Pons (tissue), 1 donor: Measurements from ENCODE around the gene TLE7.
A peak's percentile ranks its signal among the peaks of the same experiment; 100 is the strongest.

Source experiments
- DNase-seq: peaks from one replicate; pipeline ENCODE4 v3.0.0-alpha.2; 2016; ENCODE audit warnings: low spot score

TLE7 gene

DNA sequence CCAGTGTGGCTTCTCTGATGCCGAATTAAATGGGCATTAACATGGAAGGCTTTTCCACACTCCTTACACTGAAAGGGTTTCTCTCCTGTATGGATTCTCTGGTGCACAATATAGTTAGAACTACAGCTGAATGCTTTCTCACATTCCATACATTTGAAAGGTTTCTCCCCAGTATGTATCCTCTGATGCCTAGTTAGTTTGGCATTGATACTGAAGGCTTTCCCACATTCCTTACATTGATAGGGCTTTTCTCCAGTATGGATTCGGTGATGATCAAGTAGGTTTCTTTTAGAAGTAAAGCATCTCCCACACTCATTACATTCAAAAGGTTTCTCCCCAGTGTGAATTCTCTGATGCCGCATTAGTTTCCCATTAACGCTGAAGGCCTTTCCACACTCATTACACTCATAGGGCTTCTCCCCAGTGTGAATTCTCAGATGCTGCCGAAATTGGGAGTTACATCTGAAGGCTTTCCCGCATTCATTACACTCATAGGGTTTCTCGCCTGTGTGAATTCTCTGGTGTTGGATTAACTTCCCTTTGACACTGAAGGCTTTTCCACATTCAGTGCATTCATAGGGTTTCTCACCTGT is 6.5 kb upstream of the TLE7 start:
- no peak for DNase-seq

DNA sequence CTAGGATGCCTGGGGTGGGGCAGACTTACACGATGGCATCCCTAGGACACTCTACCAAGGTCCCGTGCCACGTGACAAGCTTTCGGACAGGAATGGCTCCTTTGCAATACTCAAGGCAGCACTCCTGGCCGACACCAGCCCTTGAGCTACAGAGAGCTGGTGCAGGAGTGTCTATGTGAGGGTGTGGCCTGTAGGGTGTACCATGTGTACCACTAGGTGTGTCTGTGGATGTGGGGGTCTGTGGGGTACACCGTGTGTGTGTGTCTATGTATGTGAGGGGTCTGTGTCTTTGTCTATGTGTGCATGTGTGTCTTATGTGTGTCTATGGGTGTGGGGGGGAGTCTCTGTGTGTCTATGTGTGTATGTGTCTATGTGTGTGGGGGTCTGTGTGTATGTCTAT is 1.9 kb upstream of the TLE7 start:
- no peak for DNase-seq

DNA sequence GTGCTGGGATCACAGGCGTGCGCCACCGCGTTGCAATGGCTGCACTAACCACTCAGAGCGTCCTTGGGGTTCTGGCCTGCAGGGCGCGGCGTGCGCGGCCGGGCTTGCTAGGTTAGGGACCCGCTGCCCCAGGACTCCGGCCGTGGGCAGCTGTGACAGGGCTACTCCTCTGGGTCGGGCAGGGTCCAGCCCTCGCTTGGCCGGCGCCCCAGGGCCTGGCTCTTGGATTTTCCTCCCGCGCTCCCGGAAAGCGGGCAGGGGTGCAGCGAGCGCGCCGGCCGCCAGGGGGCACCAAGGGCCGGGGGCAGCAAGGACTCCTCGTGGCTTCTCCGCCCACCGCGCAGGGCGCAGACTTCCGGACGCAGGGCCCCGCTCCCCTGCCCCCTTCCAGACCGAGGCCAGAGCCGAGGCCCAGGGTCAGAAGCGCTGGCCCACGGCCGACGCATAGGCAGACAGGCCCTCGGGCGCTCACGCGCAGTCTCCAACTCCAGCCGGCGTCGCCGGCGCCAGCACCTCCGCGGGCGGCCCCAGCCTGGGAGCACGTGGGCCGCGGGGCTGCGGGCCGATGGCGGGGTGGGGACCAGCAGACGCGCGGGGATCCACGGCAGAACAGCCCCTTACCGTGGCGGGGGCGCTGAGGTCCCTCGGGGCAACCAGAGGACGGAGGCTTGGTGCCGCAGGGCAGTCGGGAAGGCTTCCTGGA is 355 bp downstream of the TLE7 start:
- DNase-seq, result no peak

DNA sequence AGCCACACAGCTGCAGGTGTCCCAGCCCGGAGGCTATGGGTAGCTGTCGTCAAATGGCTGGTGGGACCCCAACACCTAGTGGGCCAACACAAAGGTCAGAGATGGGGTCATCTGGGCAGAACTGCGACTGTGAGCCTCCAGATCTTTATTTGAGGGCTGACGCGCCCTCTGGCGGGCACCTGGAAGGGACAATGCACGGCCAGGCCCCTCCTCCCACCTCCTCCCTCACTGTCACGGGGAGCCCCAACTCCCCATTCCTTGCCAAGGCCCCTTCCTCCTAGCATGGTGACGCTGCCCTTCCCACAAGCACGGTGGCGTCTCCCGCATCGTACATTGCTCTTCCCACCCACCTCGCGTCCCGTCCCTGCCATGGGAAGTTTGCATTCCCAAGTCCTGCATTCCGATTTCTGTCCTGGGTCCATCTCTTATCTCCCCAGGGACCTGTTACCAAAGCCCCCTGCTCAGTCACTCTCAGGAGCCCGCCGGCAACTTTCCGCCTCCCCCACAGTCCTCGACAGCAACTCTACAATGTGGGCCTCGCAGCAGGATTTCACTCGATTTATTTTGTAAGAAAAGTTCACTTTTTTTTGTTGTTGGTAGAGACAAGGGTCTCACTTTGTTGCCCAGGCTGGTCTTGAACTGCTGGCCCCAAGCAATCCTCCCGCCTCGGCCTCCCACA is 1.0 kb downstream of the TLE7 start:
- no peak for DNase-seq

DNA sequence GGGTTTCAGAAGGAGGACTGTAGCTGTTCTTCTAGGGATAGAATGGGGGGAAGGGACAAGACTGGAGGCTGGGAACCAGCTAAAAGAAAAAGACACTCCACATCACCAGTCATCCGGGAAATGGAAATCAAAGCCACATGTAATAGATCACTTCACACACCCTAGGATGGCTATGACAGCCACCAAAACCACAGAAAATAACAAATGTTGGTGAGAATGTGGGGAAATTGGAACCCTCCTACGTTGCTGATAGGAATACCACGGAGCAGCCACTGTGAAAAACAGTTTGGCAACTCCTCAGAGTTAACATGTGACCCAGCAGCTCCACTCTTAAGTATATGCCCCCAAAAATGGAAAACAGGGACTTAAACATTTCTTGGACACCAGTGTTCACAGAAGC is 2.3 kb downstream of the TLE7 start:
- DNase-seq, result no peak

DNA sequence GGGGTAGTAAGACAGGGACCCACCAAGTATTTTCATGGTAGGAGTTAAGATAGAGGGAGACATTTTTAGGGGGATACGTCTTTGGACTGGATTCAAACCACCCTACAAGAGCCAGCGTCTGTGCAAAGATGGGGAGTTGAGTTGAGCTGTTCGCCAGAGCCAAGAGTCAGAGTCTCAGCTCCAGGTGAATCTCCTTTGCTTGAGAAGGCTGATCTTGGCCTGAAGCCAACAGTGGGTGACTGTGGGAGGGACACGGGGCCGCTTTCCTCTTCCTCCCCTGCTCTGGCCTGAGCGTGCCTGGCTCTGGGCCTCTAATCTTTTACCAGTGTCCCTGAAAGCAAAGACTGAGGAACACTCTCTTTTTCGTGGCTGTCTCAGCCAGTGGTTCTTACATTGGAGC is 5.4 kb downstream of the TLE7 start:
- DNase-seq, result no peak

DNA sequence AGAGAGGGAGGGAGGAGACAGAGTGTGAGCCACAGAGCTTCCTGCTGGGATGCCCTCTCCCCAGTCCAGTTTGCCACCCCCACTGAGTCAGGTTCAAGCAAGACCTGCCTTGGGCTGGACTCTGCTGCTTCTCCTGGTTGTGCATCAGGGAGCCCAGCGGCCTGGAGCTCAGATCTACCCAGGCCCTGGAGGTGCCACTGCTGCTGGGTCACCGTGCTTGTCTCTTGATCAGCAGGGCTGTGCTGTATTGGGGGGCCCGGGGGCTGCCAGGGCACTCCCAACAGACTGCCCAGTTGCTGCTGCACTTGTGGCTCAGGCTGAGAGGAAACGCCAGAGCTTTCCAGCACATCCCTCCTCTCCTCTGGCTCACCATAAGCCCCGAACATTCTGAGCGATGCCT is 8.9 kb downstream of the TLE7 start:
- no peak for DNase-seq

DNA sequence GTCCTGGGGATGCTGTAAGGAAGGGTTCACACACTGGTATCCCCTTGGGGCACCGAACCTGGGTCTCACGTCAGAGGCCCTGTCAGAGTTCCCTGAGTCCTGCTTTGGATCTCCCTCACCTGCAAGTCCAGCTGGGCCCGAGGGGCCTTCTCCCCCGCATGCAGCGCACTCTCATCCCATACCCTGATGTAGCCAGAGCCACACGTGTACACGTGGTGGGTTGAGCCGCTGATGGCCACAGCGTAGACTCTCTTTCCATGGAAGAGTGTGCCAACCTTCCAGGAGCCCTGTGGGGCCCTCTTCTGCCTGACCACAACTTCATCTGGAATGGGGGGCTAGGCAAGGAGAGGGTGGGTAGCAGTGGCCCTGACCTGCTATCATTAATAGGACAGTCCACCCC is 9.9 kb downstream of the TLE7 start:
- no peak for DNase-seq

DNA sequence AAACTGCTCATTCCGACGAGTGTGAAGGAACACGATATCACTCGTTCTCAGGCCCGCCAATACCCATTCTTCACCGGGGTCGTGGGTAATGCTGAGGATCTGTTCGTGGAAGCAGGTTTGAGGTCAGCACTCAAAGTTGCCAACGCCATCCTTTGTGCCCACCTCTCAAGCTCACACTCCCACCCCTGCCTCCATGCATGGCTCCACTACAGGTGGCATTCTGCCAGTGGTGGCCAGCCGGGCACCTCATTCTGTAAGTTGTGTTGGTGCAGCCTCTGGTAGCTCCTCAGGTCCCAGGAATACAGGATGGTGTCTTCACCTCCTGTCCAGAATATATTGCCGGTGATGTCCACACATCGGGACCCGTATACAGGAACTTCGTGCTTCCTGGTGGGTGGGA is 10.7 kb downstream of the TLE7 start:
- no peak for DNase-seq

DNA sequence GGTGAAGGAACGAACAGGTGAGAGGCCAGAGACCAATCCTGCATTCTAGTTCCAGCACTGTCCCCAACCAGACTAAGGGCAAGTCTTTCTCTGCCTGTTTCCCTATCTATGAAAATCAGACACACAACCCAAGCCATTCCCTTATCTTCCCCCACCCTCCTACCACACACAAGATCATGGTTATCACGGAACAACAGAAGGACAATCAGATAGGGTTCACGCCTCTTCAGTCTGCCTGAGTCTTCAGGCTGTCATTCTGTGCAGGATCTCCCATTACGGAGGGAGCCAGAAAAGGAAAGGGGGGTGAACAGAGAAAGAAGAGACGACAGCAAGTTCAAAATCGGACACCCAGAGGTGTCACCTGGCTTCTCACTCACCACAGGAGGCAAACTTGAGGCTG is 11.1 kb downstream of the TLE7 start:
- no peak for DNase-seq

DNA sequence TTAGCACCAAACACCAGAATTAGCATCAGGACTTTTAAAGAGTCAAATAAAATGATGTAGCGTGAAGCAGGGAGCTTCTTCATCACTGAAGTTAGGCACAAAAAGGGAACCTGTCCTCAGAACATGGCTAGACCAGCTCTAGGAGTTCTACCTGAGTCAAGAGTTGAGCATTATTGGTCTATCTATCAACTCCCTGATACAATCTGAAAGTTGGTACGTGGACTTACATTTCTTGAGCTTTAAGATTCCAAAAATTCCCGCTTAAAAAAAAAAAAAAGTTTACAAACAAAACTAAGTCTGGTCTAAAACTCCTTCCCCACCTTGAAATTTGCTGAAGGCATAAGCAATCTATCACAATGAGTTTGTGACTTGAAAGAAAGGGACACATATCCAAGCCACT is 12.3 kb downstream of the TLE7 start:
- no peak for DNase-seq

DNA sequence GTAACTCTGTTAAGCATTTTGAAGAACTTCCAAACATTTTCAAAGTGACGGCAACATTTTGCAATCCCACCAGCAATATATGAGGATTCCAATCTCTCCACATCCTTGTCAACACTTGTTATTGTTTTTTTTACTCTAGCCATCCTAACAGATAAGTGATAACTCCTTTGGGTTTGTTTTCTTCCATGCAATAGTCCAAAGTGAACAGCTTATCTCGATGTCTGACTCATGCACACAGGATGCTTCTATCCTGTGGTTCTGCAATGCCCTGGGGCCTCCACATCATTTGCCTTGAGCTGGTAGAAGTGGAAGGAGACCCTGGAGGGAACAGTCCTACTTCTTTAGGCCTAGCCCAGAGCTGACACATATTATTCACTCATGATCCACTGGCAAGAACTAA is 13.0 kb downstream of the TLE7 start:
- DNase-seq, result no peak

DNA sequence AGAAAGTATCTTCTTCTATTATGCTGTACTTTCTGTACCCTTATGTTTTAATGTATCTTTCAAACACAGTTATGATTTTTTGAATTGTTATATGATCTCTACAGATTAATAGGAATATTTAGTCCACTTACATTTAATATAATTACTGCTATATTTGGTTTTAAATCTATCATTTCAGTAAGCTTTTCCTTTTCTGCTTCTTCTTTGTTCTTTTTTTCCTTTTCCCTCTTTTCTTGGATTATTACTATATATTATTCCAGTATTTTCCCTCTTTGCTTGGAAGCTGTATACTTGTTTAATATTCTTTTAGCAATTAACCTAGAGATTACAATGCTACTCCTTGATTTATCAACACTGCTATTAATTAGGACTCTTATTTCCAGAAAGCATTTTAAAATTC is 13.5 kb downstream of the TLE7 start:
- DNase-seq, result no peak

DNA sequence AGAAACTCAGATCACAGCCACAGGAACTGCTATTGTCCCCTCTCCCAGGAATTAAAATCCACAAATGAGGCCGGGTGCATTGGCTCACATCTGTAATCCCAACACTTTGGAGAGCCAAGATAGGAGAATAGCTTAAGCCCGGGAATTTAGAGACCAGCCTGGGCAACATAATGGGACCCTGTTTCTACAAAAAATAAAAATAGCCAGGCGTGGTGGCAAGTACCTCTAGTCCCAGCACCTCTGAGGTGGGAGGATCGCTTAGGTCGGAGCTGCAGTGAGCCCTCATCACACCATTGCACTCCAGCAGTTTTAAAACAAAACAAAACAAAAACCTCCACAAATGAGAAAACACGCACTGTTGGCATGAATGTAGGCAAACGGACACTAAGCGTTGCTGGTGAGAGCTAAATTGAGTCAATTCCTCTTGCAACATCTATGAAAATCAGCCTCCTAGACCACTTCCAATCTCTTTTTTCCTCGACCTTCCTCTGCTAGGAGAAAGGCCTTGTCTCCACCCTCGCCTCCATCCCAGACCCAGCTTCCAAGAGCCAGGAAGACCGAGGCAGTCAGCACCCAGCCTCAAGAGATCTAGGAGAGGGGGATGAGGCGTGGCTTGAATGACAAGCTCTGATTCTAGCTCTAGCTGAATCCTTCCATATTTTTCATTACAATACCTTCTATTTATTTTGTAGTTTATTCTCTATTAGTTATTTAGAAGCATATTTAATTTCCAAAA is 14.8 kb downstream of the TLE7 start:
- no peak for DNase-seq

DNA sequence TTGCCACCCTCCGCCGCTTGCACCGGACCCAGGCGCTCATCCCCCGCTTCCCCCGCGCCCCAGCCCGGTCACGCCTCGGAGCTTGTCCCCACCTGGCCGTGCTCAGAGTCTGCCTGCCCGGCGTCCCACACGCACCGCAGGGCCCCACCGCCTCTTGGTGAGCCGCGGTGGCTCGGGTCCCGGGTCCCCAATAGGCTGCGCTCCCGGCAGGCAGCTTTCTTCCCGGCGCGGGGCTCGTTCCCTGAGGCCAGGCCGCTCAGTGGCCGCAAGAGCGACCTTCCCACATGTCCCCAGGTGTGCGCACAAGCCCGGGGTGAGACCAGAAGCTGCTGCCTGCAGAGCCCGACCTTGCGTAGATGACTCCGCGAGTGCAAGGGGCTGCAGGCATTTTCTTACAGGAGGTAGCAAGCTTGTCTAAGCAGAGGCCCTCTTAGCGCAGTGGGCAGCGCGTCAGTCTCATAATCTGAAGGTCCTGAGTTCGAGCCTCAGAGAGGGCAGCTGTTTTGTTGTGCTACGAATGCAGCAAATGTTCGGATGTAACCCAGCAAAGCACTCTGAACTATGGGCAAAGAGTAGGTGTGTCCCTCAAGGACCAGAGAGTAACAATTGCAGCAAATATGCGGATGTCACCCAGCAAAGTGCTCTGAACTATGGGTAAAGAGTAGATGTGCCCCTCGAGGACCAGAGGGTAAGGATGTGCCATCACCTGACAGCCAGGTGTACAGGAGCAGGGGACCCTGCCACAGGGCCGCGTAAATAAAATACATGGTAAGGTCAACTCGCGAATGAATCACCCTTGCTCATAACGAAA is 15.6 kb downstream of the TLE7 start:
- DNase-seq, result peak; percentile 17

DNA sequence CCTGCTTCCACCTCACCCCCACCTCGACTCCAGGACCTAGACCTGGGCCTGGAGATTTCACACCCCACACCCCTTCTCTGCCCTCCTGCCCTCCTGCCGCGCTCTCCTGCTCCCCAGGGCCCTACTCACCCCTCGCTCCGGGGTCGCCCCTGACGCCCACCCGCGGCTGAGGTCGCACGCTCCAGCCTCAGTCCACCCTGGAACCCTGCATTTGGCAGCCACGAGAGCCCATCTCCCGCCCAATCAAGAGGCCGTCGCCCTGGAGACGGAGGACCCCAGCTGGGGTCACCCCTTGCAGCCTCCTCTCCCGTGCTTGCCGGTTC is 16.1 kb downstream of the TLE7 start:
- no peak for DNase-seq

DNA sequence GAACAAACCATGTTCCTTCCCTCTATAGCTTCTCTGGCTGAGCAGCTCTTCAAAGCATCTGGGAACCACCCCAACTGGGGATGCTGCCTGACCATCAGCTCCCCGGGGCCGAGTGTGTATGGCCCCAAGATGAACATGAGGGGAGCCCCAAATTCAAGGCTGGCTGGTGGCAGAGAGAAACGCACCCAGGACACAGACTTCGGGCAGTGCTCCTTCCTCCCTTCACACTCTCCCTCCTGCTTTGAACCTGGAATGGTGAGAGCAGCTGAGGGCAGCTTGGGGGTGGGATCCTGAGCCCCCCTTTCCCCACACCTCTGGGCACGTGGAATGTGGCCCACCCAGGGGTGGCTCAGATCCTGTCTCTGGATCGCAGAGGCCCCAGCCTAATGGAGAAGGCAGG is 17.2 kb downstream of the TLE7 start:
- DNase-seq, result no peak

DNA sequence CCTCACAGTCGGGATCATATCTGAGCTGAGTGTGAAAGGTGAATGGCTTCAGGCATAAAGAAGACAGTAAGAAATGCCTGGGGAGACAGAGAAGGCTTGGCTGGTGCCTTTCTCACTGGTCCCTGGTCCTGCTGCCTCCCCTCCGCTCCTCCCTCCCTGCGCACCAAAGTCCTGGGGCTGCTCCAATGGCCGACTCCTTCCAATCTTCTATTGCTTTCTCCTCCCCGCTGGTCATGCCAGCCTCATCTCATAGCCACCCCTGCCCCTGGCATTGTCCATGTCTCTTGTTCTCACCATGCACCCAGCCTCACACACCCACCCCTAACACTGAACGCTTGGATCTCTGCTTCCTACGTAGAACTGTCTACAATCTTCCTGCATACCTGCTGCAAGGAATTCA is 18.0 kb downstream of the TLE7 start:
- no peak for DNase-seq

DNA sequence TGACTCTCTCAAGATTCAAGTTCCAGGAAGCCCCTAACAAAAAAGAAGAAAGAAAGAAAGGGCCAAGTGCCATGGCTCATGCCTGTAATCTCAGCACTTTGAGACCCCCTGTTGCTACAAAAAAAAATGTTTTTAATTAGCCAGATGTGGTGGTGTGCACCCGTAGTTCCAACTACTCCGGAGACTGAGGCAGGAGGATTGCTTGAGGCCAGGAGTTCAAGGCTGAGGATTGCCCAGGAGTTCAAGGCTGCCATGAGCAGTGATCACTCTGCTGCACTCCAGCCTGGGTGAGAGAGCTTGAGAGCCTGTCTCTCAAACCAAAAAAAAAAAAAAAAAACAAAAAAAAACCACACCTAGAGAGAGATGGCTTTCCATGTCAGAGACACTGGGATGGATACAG is 18.8 kb downstream of the TLE7 start:
- DNase-seq, result no peak

DNA sequence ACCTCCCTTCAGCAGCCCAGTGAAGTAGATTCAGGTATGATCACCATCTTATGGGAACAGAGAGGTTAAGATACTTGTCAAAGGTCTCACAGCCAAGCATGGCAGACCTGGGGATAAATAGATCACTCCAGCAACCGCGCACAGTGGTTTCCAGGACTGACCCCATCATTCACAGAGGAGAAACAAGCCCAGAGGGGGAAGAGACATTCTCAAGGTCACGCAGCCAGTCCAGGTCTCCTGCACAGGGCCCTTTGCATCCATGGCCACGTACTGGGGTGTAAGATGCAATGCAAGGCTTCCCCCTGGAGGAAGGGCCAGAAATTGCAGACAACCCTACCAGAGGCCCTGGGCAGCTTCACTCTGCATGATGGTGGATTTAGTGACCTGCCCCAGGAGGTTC is 19.9 kb downstream of the TLE7 start:
- DNase-seq, result no peak

DNA sequence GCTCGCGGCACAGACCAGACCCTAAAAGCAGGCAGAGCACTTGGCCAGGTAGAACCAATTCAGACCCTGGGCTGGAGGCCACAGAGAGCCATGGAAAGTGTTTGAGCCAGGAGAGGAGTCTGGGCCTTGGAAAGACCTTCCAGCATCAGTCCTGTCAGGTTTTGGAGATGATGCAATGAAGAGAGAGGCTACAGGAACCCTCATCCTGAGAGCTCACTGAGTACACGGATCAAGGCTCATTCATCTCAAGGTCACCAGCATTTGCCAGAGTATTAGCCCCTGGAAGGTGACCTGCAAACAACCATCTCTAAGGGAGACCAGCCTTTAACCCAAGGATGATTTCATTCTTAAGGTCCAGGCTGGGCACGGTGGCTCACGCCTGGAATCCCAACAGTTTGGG is 27.8 kb downstream of the TLE7 start:
- no peak for DNase-seq

DNA sequence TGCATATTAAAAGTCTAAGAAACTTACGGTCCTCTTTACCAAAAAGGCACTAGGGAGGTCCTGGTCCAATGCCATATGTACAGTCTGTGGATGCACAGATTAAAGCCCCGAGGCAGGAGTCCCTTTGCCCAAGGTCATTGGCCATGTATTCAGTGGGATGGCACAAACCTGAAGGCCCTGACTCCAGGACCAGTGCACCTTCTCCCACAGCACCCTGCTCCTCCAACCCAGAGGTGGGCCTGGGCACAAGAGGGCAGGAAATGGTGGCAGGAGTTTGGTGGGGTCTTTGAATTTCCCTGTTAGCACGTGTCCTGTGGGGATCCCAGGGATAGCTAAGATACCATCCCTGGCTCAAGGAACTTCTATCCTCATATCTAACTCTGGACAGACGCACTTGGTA is 28.5 kb downstream of the TLE7 start:
- no peak for DNase-seq
